H9 (cell line): ENCODE data around the gene DLST. TPM values are rescaled to one million over a fixed set of nuclear protein-coding genes. Genes with fewer than 3 reads are reported as not detected.

ENCODE experiments used
- DNase-seq: peaks from one replicate; pipeline ENCODE4 v3.0.0-alpha.2; 2017
- H2AFZ ChIP-seq: one replicate; pipeline ENCODE4 v1.6.1; 2013; ENCODE audit warnings: mild to moderate bottlenecking, low read length, control low read depth, moderate library complexity
- H2AK5ac ChIP-seq: 2 replicates; pipeline ENCODE4 v1.6.1; 2013; ENCODE audit warnings: low read length, control low read depth, mixed read lengths; ENCODE audit not compliant: insufficient read length
- H2BK120ac ChIP-seq: one replicate; pipeline ENCODE4 v1.6.1; 2013; ENCODE audit warnings: low read depth, mild to moderate bottlenecking, low read length, control low read depth, inconsistent platforms; ENCODE audit not compliant: poor library complexity, severe bottlenecking
- H2BK12ac ChIP-seq: 2 replicates; pipeline ENCODE4 v1.6.1; 2013; ENCODE audit warnings: low read length, control low read depth, mixed read lengths, low read depth; ENCODE audit not compliant: insufficient read length
- H2BK15ac ChIP-seq: 2 replicates; pipeline ENCODE4 v1.6.1; 2013; ENCODE audit warnings: low read depth, low read length, control low read depth
- H2BK20ac ChIP-seq: one replicate; pipeline ENCODE4 v1.6.1; 2013; ENCODE audit warnings: low read depth, mild to moderate bottlenecking, low read length, control low read depth, inconsistent platforms; ENCODE audit not compliant: poor library complexity, severe bottlenecking
- H2BK5ac ChIP-seq: 2 replicates; pipeline ENCODE4 v1.6.1; 2013; ENCODE audit warnings: low read length, control low read depth, mixed read lengths; ENCODE audit not compliant: insufficient read length
- H3K14ac ChIP-seq: 2 replicates; pipeline ENCODE4 v1.6.1; 2013; ENCODE audit warnings: low read length, control low read depth; ENCODE audit not compliant: insufficient read depth
- H3K18ac ChIP-seq: 2 replicates; pipeline ENCODE4 v1.6.1; 2013; ENCODE audit warnings: low read depth, mild to moderate bottlenecking, mixed read lengths, low read length, control low read depth; ENCODE audit not compliant: insufficient read length
- H3K23ac ChIP-seq: 2 replicates; pipeline ENCODE4 v1.6.1; 2013; ENCODE audit warnings: low read length, control low read depth, mixed read lengths, low read depth; ENCODE audit not compliant: insufficient read length
- H3K23me2 ChIP-seq: 2 replicates; pipeline ENCODE4 v1.6.1; 2013; ENCODE audit warnings: low read depth, mild to moderate bottlenecking, mixed read lengths, low read length, control low read depth; ENCODE audit not compliant: insufficient read length, poor library complexity, severe bottlenecking
- H3K27ac ChIP-seq: 2 replicates; pipeline ENCODE4 v1.5.1; 2013; ENCODE audit warnings: low read length, control low read depth, mixed read lengths, low read depth; ENCODE audit not compliant: insufficient read length
- H3K27me3 ChIP-seq: 2 replicates; pipeline ENCODE4 v1.6.1; 2013; ENCODE audit warnings: low read length, control low read depth, inconsistent platforms; ENCODE audit not compliant: insufficient read depth
- H3K4ac ChIP-seq: 2 replicates; pipeline ENCODE4 v1.6.1; 2013; ENCODE audit warnings: low read depth, mild to moderate bottlenecking, control low read depth, inconsistent platforms, low read length, moderate library complexity
- H3K4me1 ChIP-seq: 2 replicates; pipeline ENCODE4 v1.6.1; 2013; ENCODE audit warnings: low read length, control low read depth, inconsistent platforms; ENCODE audit not compliant: insufficient read depth
- H3K4me2 ChIP-seq: 2 replicates; pipeline ENCODE4 v1.6.1; 2013; ENCODE audit warnings: low read length, control low read depth, mixed read lengths; ENCODE audit not compliant: insufficient read length, insufficient read depth
- H3K56ac ChIP-seq: 2 replicates; pipeline ENCODE4 v1.6.1; 2013; ENCODE audit warnings: low read depth, mild to moderate bottlenecking, mixed read lengths, low read length, control low read depth; ENCODE audit not compliant: insufficient read length
- H3K79me1 ChIP-seq: 2 replicates; pipeline ENCODE4 v1.6.1; 2013; ENCODE audit warnings: low read depth, mild to moderate bottlenecking, moderate library complexity, low read length, control low read depth, inconsistent platforms; ENCODE audit not compliant: insufficient read depth, poor library complexity, severe bottlenecking
- H3K79me2 ChIP-seq: 2 replicates; pipeline ENCODE4 v1.6.1; 2013; ENCODE audit warnings: low read length, control low read depth, inconsistent platforms; ENCODE audit not compliant: insufficient read depth
- H3K9ac ChIP-seq: 2 replicates; pipeline ENCODE4 v1.6.1; 2013; ENCODE audit warnings: low read length, control low read depth, mixed read lengths; ENCODE audit not compliant: insufficient read length; ENCODE audit errors: extremely low read depth
- H3K9me3 ChIP-seq: one replicate; pipeline ENCODE4 v1.6.1; 2013; ENCODE audit warnings: low read depth, low read length, inconsistent platforms; ENCODE audit not compliant: control insufficient read depth
- H3T11ph ChIP-seq: one replicate; pipeline ENCODE4 v1.6.1; 2013; ENCODE audit warnings: mild to moderate bottlenecking, low read length, control low read depth, inconsistent platforms
- H4K20me1 ChIP-seq: one replicate; pipeline ENCODE4 v1.6.1; 2013; ENCODE audit not compliant: control insufficient read depth, insufficient read length, insufficient read depth
- H4K5ac ChIP-seq: 2 replicates; pipeline ENCODE4 v1.6.1; 2013; ENCODE audit warnings: low read depth, mild to moderate bottlenecking, mixed read lengths, low read length, control low read depth; ENCODE audit not compliant: insufficient read length
- H4K8ac ChIP-seq: replicated peaks from 2 replicates; pipeline ENCODE4 v1.6.1; 2013; ENCODE audit warnings: low read length, control low read depth, mixed read lengths, low read depth; ENCODE audit not compliant: insufficient read length
- H4K91ac ChIP-seq: 2 replicates; pipeline ENCODE4 v1.6.1; 2013; ENCODE audit warnings: low read depth, mild to moderate bottlenecking, moderate library complexity, mixed read lengths, low read length, control low read depth; ENCODE audit not compliant: insufficient read length
- H3K27ac Mint-ChIP-seq, 3 experiments: 2 replicates in 2 of 3; 3 replicates in 1 of 3; pipeline ENCODE4 v1.8.0; 2020 to 2021; ENCODE audit warnings: mixed read lengths in 3 of 3, mild to moderate bottlenecking in 1 of 3, moderate library complexity in 1 of 3
- H3K27me3 Mint-ChIP-seq: 2 replicates; pipeline ENCODE4 v1.8.0; 2021; ENCODE audit warnings: low read depth, mild to moderate bottlenecking, moderate library complexity, mixed read lengths
- H3K36me3 Mint-ChIP-seq, 3 experiments: 2 replicates in 2 of 3; 3 replicates in 1 of 3; pipeline ENCODE4 v1.8.0; 2020 to 2021; ENCODE audit warnings: low read depth in 3 of 3, mixed read lengths in 3 of 3; ENCODE audit not compliant: insufficient read depth in 1 of 3
- H3K4me1 Mint-ChIP-seq, 2 experiments: 2 replicates each; pipeline ENCODE4 v1.8.0; 2020; ENCODE audit warnings: mixed read lengths in 2 of 2
- H3K4me3 Mint-ChIP-seq, 2 experiments: 2 replicates in 1 of 2; 3 replicates in 1 of 2; pipeline ENCODE4 v1.8.0; 2020 to 2021; ENCODE audit warnings: mild to moderate bottlenecking in 2 of 2, mixed read lengths in 2 of 2, moderate library complexity in 1 of 2
- H3K9me3 Mint-ChIP-seq, 2 experiments: 2 replicates in 1 of 2; 3 replicates in 1 of 2; pipeline ENCODE4 v1.8.0; 2020; ENCODE audit warnings: mild to moderate bottlenecking in 2 of 2, mixed read lengths in 2 of 2, moderate library complexity in 1 of 2
- CTCF ChIP-seq: fragments of 200-600 bp; sonication (generic); conservative IDR thresholded peaks from 3 replicates; pipeline ENCODE4 v1.8.0; 2021; ENCODE audit warnings: antibody characterized with exemption, mild to moderate bottlenecking
- WGBS: extraction: QIAGEN DNeasy Blood & Tissue Kit; methylation state at CpG from one replicate; pipeline ENCODE4 v1.1.7; 2013; ENCODE audit warnings: missing lambda C conversion rate, low lambda C conversion rate, mixed read lengths; ENCODE audit not compliant: insufficient read length; ENCODE audit errors: extremely low coverage; 5-methylcytosine and 5-hydroxymethylcytosine counted together
- total RNA-seq: library from RNA; stranded (reverse); gene quantifications from 2 replicates; pipeline ENCODE4 v1.2.1, GENCODE V29; 2021

The DLST gene
- total RNA-seq, 1 experiment from 2014 or later: 116 TPM

GRCh38 chr14:74848768-74849167, 32.9 kb upstream of the DLST start:
- no peak for TF ChIP-seq CTCF
- H3K9ac ChIP-seq: no peak overlapping the region

More at GRCh38 chr14:74848768-74849167, 32.9 kb upstream of the DLST start:
- Histone ChIP-seq H2BK20ac (no peak overlapping the region), H4K8ac (no peak overlapping the region), H3K4ac (no peak overlapping the region), H3K14ac (no peak overlapping the region), H2BK5ac (no peak overlapping the region), H2BK12ac (no peak overlapping the region), H3K27me3 (no peaks in the 10 kb centered on the region), H3T11ph (no peak overlapping the region), H3K27ac (no peak overlapping the region), H3K23ac (no peak overlapping the region), H3K79me2 (no peaks in the 10 kb centered on the region), H2BK15ac (no peak overlapping the region), H2AFZ (no peak overlapping the region), H3K18ac (no peak overlapping the region), H3K56ac (no peak overlapping the region), H2BK120ac (no peak overlapping the region), H3K23me2 (no peaks in the 10 kb centered on the region), H2AK5ac (no peak overlapping the region), H3K9me3 (no peaks in the 10 kb centered on the region), H3K4me2 (no peak overlapping the region), H4K91ac (no peak overlapping the region), H4K5ac (no peak overlapping the region), H3K4me1 (no peaks in the 10 kb centered on the region), H3K79me1 (no peaks in the 10 kb centered on the region), H4K20me1 (no peaks in the 10 kb centered on the region)
- H3K4me3 Mint-ChIP-seq: no peak overlapping the region
- no CpG with 5 or more reads among the region's 2 CpGs for WGBS
- no peaks in the 10 kb centered on the region for H3K9me3 Mint-ChIP-seq
- no peak overlapping the region for H3K27ac Mint-ChIP-seq
- no peaks in the 10 kb centered on the region for H3K4me1 Mint-ChIP-seq
- no peaks in the 10 kb centered on the region; the same call in 1 of the 2 replicates for H3K27me3 Mint-ChIP-seq
- no peaks in the 10 kb centered on the region for H3K36me3 Mint-ChIP-seq
- DNase-seq: no peak
